ENCODE data around the gene ERLEC1. TPM values are rescaled to one million over a fixed set of nuclear protein-coding genes. Genes with fewer than 3 reads are reported as not detected.
"Not testable (repeated sequence)": the region's sequence is repeated elsewhere in the genome, so short reads cannot be mapped to it uniquely, and the experiment has no call there.

The ERLEC1 gene
- total RNA-seq, 3 donors from 2014 or later: 82.9 to 114 (median 87.1) TPM

GRCh38 chr2:53843595-53843994 lies 56.8 kb downstream of the ERLEC1 start:
- no peaks in the 10 kb centered on the region for H3K4me1 ChIP-seq
- H3K9me3 ChIP-seq: no peaks in the 10 kb centered on the region
- intact Hi-C loops (cut with DNase I; ENCODE audit: low total_unique reads): no loop called here
- no peak for DNase-seq (ENCODE audit: low spot score in 2 of 2)
- no peak for TF ChIP-seq POLR2AphosphoS5 (IDR thresholded peaks at IDR 0.05)
- TF ChIP-seq CTCF (IDR thresholded peaks at IDR 0.05): no peak
- no peak for TF ChIP-seq POLR2A (IDR thresholded peaks at IDR 0.05)
- H3K36me3 ChIP-seq: no peaks in the 10 kb centered on the region
- no peak overlapping the region for H3K4me3 ChIP-seq
- H3K27me3 ChIP-seq: no peaks in the 10 kb centered on the region
- H3K27ac ChIP-seq: no peak overlapping the region

GRCh38 chr2:53848062-53848461 lies 61.2 kb downstream of the ERLEC1 start:
- Histone ChIP-seq H3K27me3 (no peaks in the 10 kb centered on the region), H3K27ac (no peak overlapping the region), H3K4me1 (no peaks in the 10 kb centered on the region), H3K9me3 (no peaks in the 10 kb centered on the region), H3K4me3 (no peak overlapping the region), H3K36me3 (no peaks in the 10 kb centered on the region)
- intact Hi-C loops (cut with DNase I; ENCODE audit: low total_unique reads): no loop called here
- no peak for DNase-seq (ENCODE audit: low spot score in 2 of 2)
- no peak for TF ChIP-seq POLR2A (IDR thresholded peaks at IDR 0.05)
- no peak for TF ChIP-seq CTCF (IDR thresholded peaks at IDR 0.05)
- no peak for TF ChIP-seq POLR2AphosphoS5 (IDR thresholded peaks at IDR 0.05)

- H3K4me3 ChIP-seq; H3K27ac ChIP-seq; DNase-seq (ENCODE audit: low spot score in 2 of 2); intact Hi-C loops (cut with DNase I; ENCODE audit: low total_unique reads); H3K4me1 ChIP-seq; H3K9me3 ChIP-seq; H3K36me3 ChIP-seq; H3K27me3 ChIP-seq: not testable (repeated sequence)
Measured at GRCh38 chr2:53851052-53851757, 64.4 kb downstream of the ERLEC1 start.

GRCh38 chr2:53852532-53852931 lies 65.7 kb downstream of the ERLEC1 start:
- Histone ChIP-seq H3K27me3 (no peaks in the 10 kb centered on the region), H3K4me1 (no peaks in the 10 kb centered on the region), H3K27ac (no peak overlapping the region), H3K9me3 (no peaks in the 10 kb centered on the region), H3K4me3 (no peak overlapping the region), H3K36me3 (no peaks in the 10 kb centered on the region)
- no peak for TF ChIP-seq POLR2A (IDR thresholded peaks at IDR 0.05)
- TF ChIP-seq CTCF (IDR thresholded peaks at IDR 0.05): no peak
- no peak for TF ChIP-seq POLR2AphosphoS5 (IDR thresholded peaks at IDR 0.05)
- no peak for DNase-seq (ENCODE audit: low spot score in 2 of 2)
- intact Hi-C loops (cut with DNase I; ENCODE audit: low total_unique reads): no loop called here

GRCh38 chr2:53854678-53855077 lies 67.8 kb downstream of the ERLEC1 start:
- Histone ChIP-seq H3K36me3 (no peaks in the 10 kb centered on the region), H3K4me3 (no peak overlapping the region), H3K27me3 (no peaks in the 10 kb centered on the region), H3K9me3 (no peaks in the 10 kb centered on the region), H3K27ac (no peak overlapping the region), H3K4me1 (no peaks in the 10 kb centered on the region)
- no peak for TF ChIP-seq POLR2A (IDR thresholded peaks at IDR 0.05)
- TF ChIP-seq POLR2AphosphoS5 (IDR thresholded peaks at IDR 0.05): no peak
- TF ChIP-seq CTCF (IDR thresholded peaks at IDR 0.05): no peak
- intact Hi-C loops (cut with DNase I; ENCODE audit: low total_unique reads): no loop called here
- DNase-seq (ENCODE audit: low spot score in 2 of 2): no peak

Measured in breast epithelium (tissue), 4 donors.